Esophagus squamous epithelium (tissue), 4 donors: Measurements from ENCODE around the gene ARHGEF37.

Source experiments
- CTCF ChIP-seq, 6 experiments: fragments of 450-650 bp in 4 of 6; fragments of 200-600 bp in 2 of 6; sonication (generic) in 2 of 6; IDR thresholded peaks; one replicate each; pipeline ENCODE4 v1.5.1; 2016 to 2019; ENCODE audit warnings: antibody characterized with exemption in 6 of 6, mild to moderate bottlenecking in 4 of 6, moderate library complexity in 4 of 6
- POLR2A ChIP-seq, 4 donors: fragments of 450-650 bp; IDR thresholded peaks; one replicate each; pipeline ENCODE4 v1.6.1; 2017; ENCODE audit warnings: antibody characterized with exemption in 4 of 4, mild to moderate bottlenecking in 4 of 4, moderate library complexity in 3 of 4

- TF ChIP-seq POLR2A (IDR thresholded peaks at IDR 0.05), result no peak
- TF ChIP-seq CTCF (IDR thresholded peaks at IDR 0.05), result no peak
Observed at GRCh38 chr5:149593370-149593769, 12.1 kb downstream of the ARHGEF37 start.
